M059J (cell line): ENCODE measurements around the gene RTKN2. TPM values are rescaled to one million over a fixed set of nuclear protein-coding genes. Genes with fewer than 3 reads are reported as not detected.

Experiments used
- total RNA-seq: library from RNA; depleted of rRNA; stranded (reverse); fragments of >200 nt; shearing (Covaris generic); gene quantifications from 2 replicates; pipeline ENCODE4 v1.2.3, GENCODE V29; 2014; rRNA removed

RTKN2 gene
- total RNA-seq, 1 experiment from 2014 or later: 7.9 TPM

Other genes starting within 250 kb of the RTKN2 start
- gene ZNF365, start 105.5 kb upstream of the RTKN2 start, total RNA-seq: 2.9 and 3.2 TPM in 2 replicates